HepG2 (cell line): ENCODE results near the gene NBPF1. TPM values are rescaled to one million over a fixed set of nuclear protein-coding genes. Genes with fewer than 3 reads are reported as not detected.
A peak's percentile ranks its signal among the peaks of the same experiment; 100 is the strongest.
"Not testable (repeated sequence)": the region's sequence is repeated elsewhere in the genome, so short reads cannot be mapped to it uniquely, and the experiment has no call there.

Experiments
- AHR ChIP-seq: IDR thresholded peaks from 2 replicates; pipeline ENCODE4 v1.6.1; 2018; ENCODE audit warnings: missing genetic modification reagents, missing compliant biosample characterization
- ARID5B ChIP-seq: IDR thresholded peaks from 2 replicates; pipeline ENCODE4 v1.4.0; 2020; ENCODE audit warnings: mild to moderate bottlenecking, missing genetic modification reagents
- FUBP1 ChIP-seq: sonication (generic); formaldehyde crosslinking; IDR thresholded peaks from 2 replicates; pipeline ENCODE4 v1.5.1; 2020; ENCODE audit warnings: missing genetic modification reagents, mild to moderate bottlenecking, borderline replicate concordance
- GTF2F1 ChIP-seq: fragments of 150-350 bp; IDR thresholded peaks from 2 replicates; pipeline ENCODE4 v1.6.1; 2014; ENCODE audit warnings: low read length
- HNF1A ChIP-seq, 2 experiments: sonication (generic) in 1 of 2; formaldehyde crosslinking in 1 of 2; IDR thresholded peaks; 2 replicates each; pipeline versions ENCODE4 v1.4.0 to v1.6.1; 2016 to 2020; ENCODE audit warnings: borderline replicate concordance in 1 of 2, low read depth in 1 of 2, mild to moderate bottlenecking in 1 of 2, missing genetic modification reagents in 1 of 2
- KLF11 ChIP-seq: IDR thresholded peaks from 2 replicates; pipeline ENCODE4 v1.6.1; 2016; ENCODE audit warnings: missing compliant biosample characterization
- MED1 ChIP-seq: sonication (generic); formaldehyde crosslinking; IDR thresholded peaks from 2 replicates; pipeline ENCODE4 v1.4.0; 2020; ENCODE audit warnings: missing genetic modification reagents
- TEF ChIP-seq: sonication (generic); formaldehyde crosslinking; IDR thresholded peaks from 2 replicates; pipeline ENCODE4 v1.5.0; 2020; ENCODE audit warnings: missing genetic modification reagents
- YEATS2 ChIP-seq: sonication (generic); formaldehyde crosslinking; IDR thresholded peaks from 2 replicates; pipeline ENCODE4 v1.4.0; 2020; ENCODE audit warnings: missing genetic modification reagents, borderline replicate concordance
- YY1 ChIP-seq: IDR thresholded peaks from 2 replicates; pipeline ENCODE4 v1.6.1; 2011; ENCODE audit warnings: low read length, low read depth, moderate library complexity, mild to moderate bottlenecking; ENCODE audit not compliant: insufficient read depth, insufficient replicate concordance
- ZBTB38 ChIP-seq: sonication (generic); formaldehyde crosslinking; IDR thresholded peaks from 2 replicates; pipeline ENCODE4 v1.5.1; 2020; ENCODE audit warnings: mild to moderate bottlenecking, missing genetic modification reagents
- ZSCAN21 ChIP-seq: sonication (generic); formaldehyde crosslinking; IDR thresholded peaks from 2 replicates; pipeline ENCODE4 v1.8.0; 2022; ENCODE audit warnings: mild to moderate bottlenecking, missing genetic modification reagents, moderate library complexity, borderline replicate concordance
- ZSCAN22 ChIP-seq: sonication (generic); formaldehyde crosslinking; IDR thresholded peaks from 2 replicates; pipeline ENCODE4 v1.4.0; 2020; ENCODE audit warnings: mild to moderate bottlenecking, missing genetic modification reagents
- polyA plus RNA-seq, 8 experiments: library from polyadenylated mRNA; depleted of rRNA in 3 of 8; stranded (reverse) in 7 of 8; unstranded in 1 of 8; fragments of >200 nt; fragmentation: Illumina TruSeq in 4 of 8; extraction: Trizol in 4 of 8; gene quantifications; 2 replicates each; pipeline versions ENCODE4 v1.2.1 to v1.2.3, GENCODE V29; 2011 to 2016; ENCODE audit warnings: low read depth in 4 of 8, missing spikeins in 1 of 8, mixed read lengths in 1 of 8; ENCODE audit not compliant: insufficient read depth in 1 of 8
- total RNA-seq, 5 experiments: library from RNA; depleted of rRNA; stranded (reverse); fragments of >200 nt; fragmentation: Illumina TruSeq; extraction: Trizol; gene quantifications; 2 replicates each; pipeline ENCODE4 v1.2.3, GENCODE V29; 2016; ENCODE audit warnings: low read depth in 1 of 5

The NBPF1 gene
- total and polyA plus RNA-seq, 2 of the 13 experiments (the other 11 are each of a cell fraction or from before 2014, with no cell fraction given), result 30.3 to 35.6 TPM

- TF ChIP-seq ZSCAN22 (CRISPR knock-in tag) (0 out of 2 replicates have a peak, but pooled peaks have one; percentile 20), ZSCAN21 (peak; percentile 99), ZBTB38 (CRISPR knock-in tag) (peak; percentile 100), YEATS2 (peak; percentile 100), FUBP1 (CRISPR knock-in tag) (peak; percentile 96; the same call in 1 of the 2 replicates), TEF (CRISPR knock-in tag) (peak; percentile 63), ARID5B (CRISPR knock-in tag) (peak; percentile 94), MED1 (CRISPR knock-in tag) (peak; percentile 98), GTF2F1 (peak; percentile 88), YY1 (peak; percentile 87), HNF1A (CRISPR knock-in tag; IDR thresholded peaks at IDR 0.05; ENCODE audit: borderline replicate concordance) (peak; percentile 92), KLF11 (CRISPR knock-in tag) (peak; percentile 94), AHR (CRISPR knock-in tag) (peak; percentile 96)
- not testable (repeated sequence) for TF ChIP-seq HNF1A (IDR thresholded peaks at IDR 0.05; ENCODE audit: low read depth)
Measured at GRCh38 chr1:16644482-16645270, 31.3 kb upstream of the NBPF1 start (continued).
